ENCODE results near the gene TXNRD1.

- TF ChIP-seq CTCF (IDR thresholded peaks at IDR 0.05): no peak
- no peak for TF ChIP-seq POLR2A (IDR thresholded peaks at IDR 0.05)
Observed at GRCh38 chr12:104188534-104188933, 27.0 kb upstream of the TXNRD1 start.

Measured in Peyer's patch (tissue), 4 donors.